ENCODE results near the gene PAPPA.
A peak's percentile ranks its signal among the peaks of the same experiment; 100 is the strongest.

The PAPPA gene

GRCh38 chr9:116182876-116183275 is 29.3 kb downstream of the PAPPA start:
- DNase-seq: no peak

DNA sequence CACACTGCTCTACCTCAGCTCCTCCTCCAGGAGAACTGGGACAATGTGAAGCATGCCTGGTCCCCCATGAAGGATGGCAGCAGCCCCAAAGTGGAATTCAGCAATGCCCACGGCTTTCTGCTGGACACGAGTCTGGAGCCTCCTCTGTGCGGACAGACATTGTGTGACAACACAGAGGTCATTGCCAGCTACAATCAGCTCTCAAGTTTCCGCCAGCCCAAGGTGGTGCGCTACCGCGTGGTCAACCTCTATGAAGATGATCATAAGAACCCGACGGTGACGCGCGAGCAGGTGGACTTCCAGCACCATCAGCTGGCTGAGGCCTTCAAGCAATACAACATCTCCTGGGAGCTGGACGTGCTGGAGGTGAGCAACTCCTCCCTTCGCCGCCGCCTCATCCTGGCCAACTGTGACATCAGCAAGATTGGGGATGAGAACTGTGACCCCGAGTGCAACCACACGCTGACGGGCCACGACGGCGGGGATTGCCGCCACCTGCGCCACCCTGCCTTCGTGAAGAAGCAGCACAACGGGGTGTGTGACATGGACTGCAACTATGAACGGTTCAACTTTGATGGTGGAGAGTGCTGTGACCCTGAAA is 34.1 kb downstream of the PAPPA start:
- DNase-seq: no peak

DNA sequence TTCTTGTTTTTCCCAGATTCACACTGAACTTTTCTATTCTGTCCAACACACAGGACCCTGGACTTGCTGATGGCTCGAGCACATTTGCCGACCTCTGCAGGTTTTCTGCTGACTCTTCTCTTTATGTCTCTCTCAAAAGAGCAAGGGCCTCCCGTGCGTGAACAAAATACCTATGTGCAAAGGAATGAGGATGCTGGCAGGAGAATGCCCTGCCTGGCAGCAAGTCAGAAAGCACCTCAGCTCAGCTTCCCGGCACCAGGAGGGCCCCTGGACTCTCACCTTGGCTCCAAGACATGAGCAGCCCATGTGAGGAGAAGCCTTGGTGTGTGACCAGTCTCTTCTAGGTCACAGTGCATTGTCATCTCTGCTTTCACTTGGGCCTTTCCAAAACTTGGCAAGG is 36.1 kb downstream of the PAPPA start:
- DNase-seq: no peak

GRCh38 chr9:116190637-116191396 is 37.2 kb downstream of the PAPPA start:
- DNase-seq: no peak

- DNase-seq: no peak
These were observed 38.2 kb downstream of the PAPPA start for GRCh38 chr9:116191576-116192415.

DNA sequence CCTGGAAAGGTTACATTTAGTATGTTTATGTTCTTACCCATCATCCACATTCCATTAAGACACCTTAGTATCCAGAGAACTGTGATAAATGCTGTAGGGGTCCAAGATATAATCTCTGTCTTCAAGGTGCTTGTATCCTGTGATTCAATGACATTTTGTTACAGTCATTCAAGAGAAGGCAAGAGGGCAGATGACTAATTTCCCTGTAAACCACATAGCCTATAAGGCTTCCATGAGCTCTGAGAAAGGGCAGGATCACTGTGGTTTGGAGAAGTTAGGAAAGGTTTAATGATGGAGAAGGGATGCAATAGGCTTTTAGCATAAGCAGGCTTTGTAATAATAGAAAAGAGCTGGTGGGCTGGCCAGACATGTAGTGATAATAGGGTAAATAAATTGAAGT is 40.0 kb downstream of the PAPPA start:
- peak in 1 of 2 donors; percentile 0 for DNase-seq

DNA sequence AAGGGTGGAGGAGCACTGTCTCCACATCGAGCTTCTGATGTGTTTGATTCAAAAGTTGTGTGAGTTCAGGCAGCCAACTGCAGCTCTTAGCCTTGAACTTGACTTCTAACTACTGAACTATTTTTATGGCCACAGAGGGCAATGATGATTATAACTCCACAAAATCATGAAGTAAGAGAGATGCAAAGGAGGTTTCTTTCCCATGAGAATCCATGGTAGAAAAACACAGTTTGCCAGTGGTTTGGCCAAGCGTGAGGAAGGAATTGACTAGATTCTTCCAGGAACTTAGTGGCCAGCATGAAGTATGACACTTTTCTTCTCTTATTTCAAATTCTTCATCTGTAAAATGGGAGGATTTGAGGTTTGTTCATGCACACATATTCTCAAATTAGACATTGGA is 43.2 kb downstream of the PAPPA start:
- DNase-seq: no peak

DNA sequence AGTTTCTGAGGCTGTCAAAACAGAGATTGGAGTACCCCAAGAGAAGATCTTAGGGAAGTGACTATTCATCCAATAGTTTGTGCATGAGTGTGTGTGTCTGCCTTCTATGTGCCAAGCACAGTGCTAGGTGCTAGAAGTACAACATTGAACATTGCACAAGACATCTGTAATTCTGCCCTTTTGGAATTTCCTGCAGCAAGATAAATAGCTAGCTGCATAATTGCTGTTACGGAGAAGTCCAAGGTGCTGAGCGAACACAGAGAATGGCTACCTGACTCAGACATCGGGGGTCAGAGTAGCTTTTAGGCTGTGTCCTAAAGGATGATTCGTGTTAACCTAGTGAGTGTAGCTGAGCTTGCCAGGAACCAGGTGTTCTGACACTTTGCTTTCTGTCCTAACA is 44.8 kb downstream of the PAPPA start:
- no peak for DNase-seq

DNA sequence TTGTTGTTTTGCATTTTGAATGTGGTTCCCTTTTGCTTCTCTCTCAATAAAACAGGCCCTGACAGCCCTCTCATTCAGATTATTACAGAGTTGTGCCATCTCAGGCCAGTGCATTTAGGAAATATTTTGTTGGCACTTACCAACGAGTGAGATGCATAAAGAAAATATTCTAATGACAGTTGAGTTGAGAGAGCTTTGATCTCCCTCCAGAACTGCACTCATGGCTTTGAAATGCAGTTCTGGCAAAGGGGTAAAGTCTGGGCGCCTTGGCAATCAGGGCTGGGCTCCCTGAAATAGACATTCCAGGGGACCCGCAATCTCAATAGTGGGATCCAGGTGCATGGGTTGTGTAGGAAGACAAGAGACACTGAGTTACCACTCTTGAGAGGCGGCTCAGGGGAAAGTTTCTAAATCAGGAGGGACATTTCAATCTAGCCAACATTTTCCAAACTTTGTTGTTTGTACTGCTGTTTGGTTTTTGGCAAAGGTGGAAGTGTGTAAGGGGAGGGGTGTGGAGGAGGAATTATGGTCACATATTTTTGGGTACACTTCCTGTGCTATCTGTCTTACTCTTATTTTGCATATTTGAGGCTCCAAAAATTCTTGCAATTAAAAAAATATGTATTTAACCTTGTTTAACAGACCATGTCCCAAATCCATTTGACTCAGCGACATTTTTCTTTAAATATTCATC is 48.8 kb downstream of the PAPPA start:
- no peak for DNase-seq

- no peak for DNase-seq
These were observed 50.8 kb downstream of the PAPPA start for GRCh38 chr9:116204252-116204882.

DNA sequence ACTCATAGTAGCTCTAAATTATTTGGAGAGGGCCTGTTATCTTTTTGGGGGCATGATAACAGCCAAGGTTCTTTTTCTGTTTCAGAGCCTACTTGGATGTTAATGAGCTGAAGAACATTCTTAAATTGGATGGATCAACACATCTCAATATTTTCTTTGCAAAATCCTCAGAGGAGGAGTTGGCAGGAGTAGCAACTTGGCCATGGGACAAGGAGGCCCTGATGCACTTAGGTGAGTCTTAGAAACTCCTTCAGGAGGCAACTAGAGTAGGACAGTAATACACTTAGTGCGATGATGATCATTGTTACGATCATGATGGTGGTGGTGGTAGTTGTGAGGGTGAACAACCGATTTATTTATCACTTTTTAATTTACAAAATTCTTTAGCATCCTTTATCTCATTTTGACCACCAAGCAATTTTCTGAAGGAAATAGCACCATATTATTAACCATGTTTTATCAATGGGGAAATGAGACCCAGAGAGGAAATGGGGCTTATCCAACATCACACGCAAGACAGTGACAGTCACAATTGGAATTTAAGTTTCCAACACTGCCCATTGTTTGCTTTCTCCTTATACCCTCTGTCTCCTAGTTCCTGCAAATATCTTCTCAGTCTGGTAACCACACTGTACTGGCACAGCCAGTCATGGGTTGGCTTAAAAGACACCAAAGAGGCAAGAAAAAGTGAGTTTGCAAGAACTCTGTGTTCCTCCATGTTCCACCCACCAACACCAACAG is 54.0 kb downstream of the PAPPA start:
- DNase-seq: no peak

GRCh38 chr9:116208417-116209232 is 55.0 kb downstream of the PAPPA start:
- DNase-seq: no peak

GRCh38 chr9:116209414-116210116 is 56.0 kb downstream of the PAPPA start:
- no peak for DNase-seq

DNA sequence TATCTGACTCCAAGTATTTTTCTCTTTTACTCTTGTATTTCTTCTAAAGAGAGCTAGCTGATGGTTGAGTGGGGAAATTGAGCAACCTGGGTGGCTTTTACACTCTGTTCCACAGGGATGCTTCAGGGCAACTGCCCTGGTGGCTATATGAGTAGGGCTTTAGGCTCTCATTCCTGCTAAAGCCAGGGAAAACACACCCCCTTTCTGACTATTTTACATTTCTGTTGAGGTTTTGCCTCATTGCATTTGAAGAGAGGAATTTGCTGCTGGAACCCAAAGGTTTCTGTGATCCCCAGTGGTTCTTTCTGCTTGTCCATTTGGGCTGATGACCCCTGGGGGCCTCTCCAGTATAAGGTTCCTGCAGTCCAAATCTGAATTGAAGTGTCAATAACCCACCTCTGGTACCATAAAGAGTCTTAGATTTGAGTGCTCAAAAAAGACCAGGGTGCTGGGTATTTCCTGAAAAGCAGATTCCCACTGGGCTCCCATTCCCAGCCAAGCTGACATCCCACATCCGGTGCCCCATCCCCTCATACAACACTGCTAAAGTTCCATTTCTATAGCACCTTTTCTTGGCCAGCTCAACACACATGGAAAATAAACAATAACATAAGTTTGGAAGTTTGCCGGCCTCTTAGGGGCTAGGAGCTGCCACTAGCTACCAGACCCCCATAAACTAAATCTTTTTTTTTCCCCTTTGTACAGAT is 59.5 kb downstream of the PAPPA start:
- no peak for DNase-seq

GRCh38 chr9:116213693-116214047 is 60.1 kb downstream of the PAPPA start:
- DNase-seq: no peak

DNA sequence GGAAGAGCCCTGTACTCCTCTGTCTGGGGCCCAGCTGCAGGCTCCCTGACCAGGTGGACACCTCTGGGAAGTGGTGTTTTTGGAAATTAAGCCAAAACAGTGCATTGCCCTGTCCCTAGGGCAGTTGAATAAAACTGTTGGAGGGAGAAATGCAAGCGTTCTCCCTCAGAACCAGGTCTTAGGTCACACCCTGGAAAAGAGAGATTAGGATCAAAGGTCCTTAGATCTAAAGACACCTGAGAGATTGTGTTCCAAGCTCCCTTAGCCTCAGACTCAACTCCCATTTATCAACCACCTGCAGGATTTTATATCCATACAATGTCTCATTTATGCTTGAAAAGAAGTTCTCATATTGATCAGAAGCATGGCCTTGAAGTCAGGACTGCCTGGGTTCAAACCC is 64.8 kb downstream of the PAPPA start:
- DNase-seq: no peak

DNA sequence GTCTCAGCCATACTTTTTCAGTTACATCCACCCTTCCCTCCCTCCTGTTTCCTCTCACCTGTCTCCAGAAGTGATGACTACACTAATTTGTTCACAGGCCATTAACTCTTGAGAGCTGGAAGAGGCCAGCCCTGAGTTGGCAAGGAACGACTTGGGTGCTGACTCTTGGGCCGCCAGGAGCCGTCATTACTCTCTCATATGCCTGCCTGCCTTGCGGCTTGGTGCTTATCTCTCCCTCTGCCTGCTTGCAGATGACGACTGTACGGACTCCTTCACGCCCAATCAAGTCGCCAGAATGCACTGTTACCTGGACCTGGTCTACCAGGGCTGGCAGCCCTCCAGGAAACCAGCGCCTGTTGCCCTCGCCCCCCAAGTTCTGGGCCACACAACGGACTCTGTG is 66.1 kb downstream of the PAPPA start:
- DNase-seq: no peak

GRCh38 chr9:116223926-116224325 is 70.3 kb downstream of the PAPPA start:
- DNase-seq: no peak

DNA sequence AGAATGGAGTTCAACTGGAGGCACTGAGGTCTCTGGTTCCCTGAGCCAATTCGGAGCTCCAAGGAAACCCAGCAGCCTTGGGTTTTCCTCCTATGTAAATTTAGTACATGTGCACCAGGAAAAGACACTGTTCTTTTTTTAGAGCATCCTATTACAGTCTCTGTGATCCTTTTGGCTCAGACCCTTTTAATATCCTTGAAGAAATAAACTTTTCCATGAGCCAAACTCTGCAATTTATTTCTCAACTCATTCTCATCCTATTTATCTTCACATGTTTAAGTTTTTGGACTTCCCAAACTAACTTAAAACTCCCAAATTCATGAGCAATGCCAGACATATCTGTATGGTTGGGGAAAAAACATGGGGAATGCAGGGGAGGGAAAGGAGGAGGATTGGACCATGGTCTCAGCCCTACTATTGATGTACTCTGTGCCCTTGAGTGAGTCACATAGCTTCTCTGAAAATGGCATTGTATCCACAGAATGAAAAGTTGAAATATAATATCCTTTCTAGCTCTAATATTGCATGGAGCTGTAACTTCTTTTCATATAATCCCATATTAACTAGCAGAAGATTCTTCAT is 76.6 kb downstream of the PAPPA start:
- DNase-seq: no peak
